T-helper 2 cell treated with Interferon-gamma antibody and Interleukin-4, amounts not matched to agents 5 μg/mL and 100 μg/mL, for 36 hours (primary cell): ENCODE data around the gene EXOC4.

Source experiments
- DNase-seq: peaks from one replicate; pipeline ENCODE4 v3.0.0; 2021; ENCODE audit warnings: low spot score
- H3K27ac Mint-ChIP-seq: one replicate; pipeline ENCODE4 v1.8.0; 2021; ENCODE audit warnings: mild to moderate bottlenecking, mixed read lengths
- H3K27me3 Mint-ChIP-seq: one replicate; pipeline ENCODE4 v1.8.0; 2021; ENCODE audit warnings: low read depth, mixed read lengths
- H3K36me3 Mint-ChIP-seq: one replicate; pipeline ENCODE4 v1.8.0; 2021; ENCODE audit warnings: low read depth, mixed read lengths
- H3K4me1 Mint-ChIP-seq: one replicate; pipeline ENCODE4 v1.8.0; 2021; ENCODE audit warnings: low read depth, mixed read lengths
- H3K4me3 Mint-ChIP-seq: one replicate; pipeline ENCODE4 v1.8.0; 2022; ENCODE audit warnings: mild to moderate bottlenecking, moderate library complexity, mixed read lengths
- H3K9me3 Mint-ChIP-seq: one replicate; pipeline ENCODE4 v1.8.0; 2021; ENCODE audit warnings: mixed read lengths

EXOC4 gene

GRCh38 chr7:133491846-133492652 lies 239.2 kb downstream of the EXOC4 start:
- peak overlapping the region; percentile 83 for H3K27ac Mint-ChIP-seq
- H3K36me3 Mint-ChIP-seq = peaks cover 24% of the 10 kb centered on the region
- peaks cover 30% of the 10 kb centered on the region for H3K9me3 Mint-ChIP-seq
- DNase-seq = no peak
- peaks cover 44% of the 10 kb centered on the region for H3K4me1 Mint-ChIP-seq
- peak overlapping the region; percentile 41 for H3K4me3 Mint-ChIP-seq
- H3K27me3 Mint-ChIP-seq = no peaks in the 10 kb centered on the region

GRCh38 chr7:133497061-133497460 lies 244.2 kb downstream of the EXOC4 start:
- Mint-ChIP-seq H3K9me3 (peaks cover 25% of the 10 kb centered on the region), H3K4me1 (peaks cover 14% of the 10 kb centered on the region), H3K4me3 (no peak overlapping the region), H3K27ac (no peak overlapping the region), H3K36me3 (peaks cover 22% of the 10 kb centered on the region), H3K27me3 (no peaks in the 10 kb centered on the region)
- DNase-seq = no peak

- peaks cover 8% of the 10 kb centered on the region for H3K9me3 Mint-ChIP-seq
- H3K27ac Mint-ChIP-seq = no peak overlapping the region
- no peak for DNase-seq
- H3K36me3 Mint-ChIP-seq = peaks cover 7% of the 10 kb centered on the region
- H3K4me3 Mint-ChIP-seq = no peak overlapping the region
- H3K27me3 Mint-ChIP-seq = no peaks in the 10 kb centered on the region
- H3K4me1 Mint-ChIP-seq = no peaks in the 10 kb centered on the region
Observed at GRCh38 chr7:133501771-133502170, 248.9 kb downstream of the EXOC4 start.

GRCh38 chr7:133502498-133502897 lies 249.6 kb downstream of the EXOC4 start:
- Mint-ChIP-seq H3K27me3 (no peaks in the 10 kb centered on the region), H3K4me1 (no peaks in the 10 kb centered on the region), H3K27ac (no peak overlapping the region), H3K9me3 (peaks cover 8% of the 10 kb centered on the region), H3K4me3 (no peak overlapping the region), H3K36me3 (peaks cover 8% of the 10 kb centered on the region)
- DNase-seq = no peak

DNA sequence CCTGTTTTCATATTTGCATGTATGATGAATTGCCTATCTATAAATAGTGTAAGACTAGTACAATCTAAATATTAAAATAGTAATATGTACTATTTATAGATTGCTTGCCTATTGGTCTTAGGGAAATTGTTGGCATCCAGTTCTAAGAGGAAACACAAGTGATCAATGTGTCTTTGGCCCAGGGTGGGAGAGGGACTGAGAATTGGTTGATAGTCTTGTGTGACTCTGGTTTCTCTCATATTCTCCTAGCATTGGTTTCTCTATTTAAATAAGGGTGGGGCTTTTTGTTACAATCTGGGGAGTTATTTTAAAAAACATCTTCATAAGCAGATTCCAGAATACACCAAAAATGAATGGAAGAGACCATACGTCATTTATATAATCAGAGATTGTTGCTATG lies 250.1 kb downstream of the EXOC4 start:
- H3K4me1 Mint-ChIP-seq = no peaks in the 10 kb centered on the region
- H3K9me3 Mint-ChIP-seq = peaks cover 8% of the 10 kb centered on the region
- peaks cover 8% of the 10 kb centered on the region for H3K36me3 Mint-ChIP-seq
- no peaks in the 10 kb centered on the region for H3K27me3 Mint-ChIP-seq
- no peak overlapping the region for H3K4me3 Mint-ChIP-seq
- H3K27ac Mint-ChIP-seq = no peak overlapping the region
- DNase-seq = no peak

DNA sequence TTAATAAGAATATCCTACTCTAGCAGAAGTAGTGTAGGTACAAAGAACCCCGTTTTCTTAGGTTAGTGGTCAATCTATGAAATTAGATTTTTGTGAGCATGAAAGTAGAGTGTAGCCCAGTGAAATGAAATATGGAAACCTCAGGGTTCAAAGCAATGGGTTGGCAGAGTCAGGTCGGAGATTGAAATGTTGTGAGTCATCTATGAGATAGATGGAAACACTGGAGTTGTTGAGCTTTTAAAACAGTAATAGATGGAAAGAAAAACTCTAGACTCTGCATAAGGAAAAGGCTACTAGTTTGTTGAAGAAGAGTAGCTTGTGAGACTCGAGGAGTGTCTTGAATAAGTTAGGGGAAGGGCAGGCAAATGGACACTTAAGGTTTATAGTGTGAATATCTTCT lies 251.9 kb downstream of the EXOC4 start:
- Mint-ChIP-seq H3K4me1 (no peaks in the 10 kb centered on the region), H3K36me3 (peaks cover 11% of the 10 kb centered on the region), H3K4me3 (no peak overlapping the region), H3K27ac (no peak overlapping the region), H3K27me3 (no peaks in the 10 kb centered on the region), H3K9me3 (peaks cover 5% of the 10 kb centered on the region)
- DNase-seq = no peak

GRCh38 chr7:133509822-133510221 lies 256.9 kb downstream of the EXOC4 start:
- H3K27me3 Mint-ChIP-seq = no peaks in the 10 kb centered on the region
- peaks cover 14% of the 10 kb centered on the region for H3K9me3 Mint-ChIP-seq
- DNase-seq = no peak
- H3K27ac Mint-ChIP-seq = no peak overlapping the region
- no peaks in the 10 kb centered on the region for H3K4me1 Mint-ChIP-seq
- H3K36me3 Mint-ChIP-seq = peaks cover 21% of the 10 kb centered on the region
- H3K4me3 Mint-ChIP-seq = no peak overlapping the region

DNA sequence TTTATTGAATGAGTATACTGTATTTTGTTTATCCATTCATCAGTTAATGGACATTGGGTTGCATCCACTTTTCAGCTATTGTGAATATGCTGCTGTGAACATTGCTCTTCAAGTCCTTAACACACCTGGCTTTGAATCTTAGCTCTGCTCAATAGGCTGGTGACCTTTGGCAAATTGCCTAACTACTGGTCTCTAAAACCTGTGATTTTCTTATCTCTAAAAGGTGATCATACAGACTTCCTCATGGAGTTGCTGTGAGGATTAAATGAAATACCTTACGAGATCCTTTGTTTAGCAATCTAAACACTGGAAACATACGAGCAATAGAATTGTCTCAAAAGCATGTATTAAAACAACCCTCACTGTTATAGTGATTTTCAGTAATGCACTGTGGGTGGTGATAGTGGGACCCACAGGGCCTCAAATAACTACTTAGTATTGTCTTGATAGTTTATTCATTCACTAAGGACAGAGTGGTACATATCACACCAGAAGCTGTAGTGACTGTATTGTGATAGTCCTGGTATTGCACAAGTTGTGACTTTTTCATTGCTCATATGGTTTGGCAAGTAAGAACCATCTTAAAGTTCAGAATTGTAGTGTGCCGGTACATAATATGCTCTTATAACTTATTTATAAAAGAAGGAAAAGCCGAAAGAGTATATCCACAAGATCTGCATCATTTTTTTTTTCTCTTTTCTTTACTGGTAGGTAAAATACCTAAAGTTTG lies 257.6 kb downstream of the EXOC4 start:
- no peaks in the 10 kb centered on the region for H3K27me3 Mint-ChIP-seq
- no peak for DNase-seq
- H3K27ac Mint-ChIP-seq = no peak overlapping the region
- no peak overlapping the region for H3K4me3 Mint-ChIP-seq
- H3K36me3 Mint-ChIP-seq = peaks cover 21% of the 10 kb centered on the region
- H3K4me1 Mint-ChIP-seq = no peaks in the 10 kb centered on the region
- peaks cover 14% of the 10 kb centered on the region for H3K9me3 Mint-ChIP-seq

- Mint-ChIP-seq H3K27ac (no peak overlapping the region), H3K36me3 (peaks cover 21% of the 10 kb centered on the region), H3K27me3 (no peaks in the 10 kb centered on the region), H3K4me1 (no peaks in the 10 kb centered on the region), H3K4me3 (no peak overlapping the region), H3K9me3 (peaks cover 15% of the 10 kb centered on the region)
- no peak for DNase-seq
Observed at GRCh38 chr7:133511252-133511651, 258.4 kb downstream of the EXOC4 start.

DNA sequence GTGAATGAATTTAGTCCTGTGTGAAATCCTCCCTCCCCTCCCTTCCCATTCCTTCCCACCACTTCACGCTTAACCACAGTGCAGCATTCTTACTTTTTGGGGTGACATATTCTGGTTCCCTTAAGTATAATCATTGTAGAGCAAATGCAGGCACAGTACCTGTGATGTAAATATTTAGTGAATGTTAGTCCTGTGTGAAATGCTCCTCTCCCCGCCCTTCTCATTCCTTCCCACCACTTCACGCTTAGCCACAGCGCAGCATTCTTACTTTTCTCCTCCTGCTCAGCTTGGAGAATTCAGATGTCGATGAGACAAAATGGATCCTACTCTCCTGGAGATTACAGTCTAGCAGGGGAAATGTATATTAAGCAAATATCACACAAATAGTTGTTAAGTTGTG lies 258.8 kb downstream of the EXOC4 start:
- H3K9me3 Mint-ChIP-seq = peaks cover 18% of the 10 kb centered on the region
- no peak overlapping the region for H3K4me3 Mint-ChIP-seq
- peaks cover 21% of the 10 kb centered on the region for H3K36me3 Mint-ChIP-seq
- no peak overlapping the region for H3K27ac Mint-ChIP-seq
- no peak for DNase-seq
- H3K27me3 Mint-ChIP-seq = no peaks in the 10 kb centered on the region
- no peaks in the 10 kb centered on the region for H3K4me1 Mint-ChIP-seq

GRCh38 chr7:133512560-133512959 lies 259.7 kb downstream of the EXOC4 start:
- Mint-ChIP-seq H3K4me1 (no peaks in the 10 kb centered on the region), H3K4me3 (no peak overlapping the region), H3K27ac (no peak overlapping the region), H3K36me3 (peaks cover 22% of the 10 kb centered on the region), H3K27me3 (no peaks in the 10 kb centered on the region), H3K9me3 (peaks cover 24% of the 10 kb centered on the region)
- no peak for DNase-seq

DNA sequence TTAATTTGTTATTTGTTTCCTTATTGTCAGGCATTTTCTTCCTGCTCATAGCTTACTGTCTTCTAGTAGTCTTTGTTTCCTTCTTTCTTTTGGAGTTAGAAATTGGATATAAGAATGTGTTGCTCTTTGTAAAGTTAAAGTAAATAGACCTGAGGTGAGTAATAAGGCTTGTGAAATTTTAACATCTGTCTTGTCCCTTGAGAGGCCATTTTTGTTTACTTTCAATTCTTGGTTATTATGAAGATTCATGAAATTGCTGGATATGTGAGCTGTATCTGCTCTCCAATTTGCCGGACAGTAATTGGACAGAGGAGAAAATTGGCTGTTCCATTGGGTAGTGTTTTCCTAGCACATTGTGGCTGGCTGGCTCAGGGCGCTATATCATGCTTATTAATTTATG lies 260.7 kb downstream of the EXOC4 start:
- H3K27me3 Mint-ChIP-seq = no peaks in the 10 kb centered on the region
- H3K36me3 Mint-ChIP-seq = peaks cover 22% of the 10 kb centered on the region
- no peak overlapping the region for H3K27ac Mint-ChIP-seq
- no peak overlapping the region for H3K4me3 Mint-ChIP-seq
- H3K4me1 Mint-ChIP-seq = no peaks in the 10 kb centered on the region
- DNase-seq = no peak
- peaks cover 29% of the 10 kb centered on the region for H3K9me3 Mint-ChIP-seq

- Mint-ChIP-seq H3K9me3 (peaks cover 29% of the 10 kb centered on the region), H3K4me3 (no peak overlapping the region), H3K27ac (no peak overlapping the region), H3K4me1 (no peaks in the 10 kb centered on the region), H3K36me3 (peaks cover 22% of the 10 kb centered on the region), H3K27me3 (no peaks in the 10 kb centered on the region)
- DNase-seq = no peak
Observed at GRCh38 chr7:133514551-133514950, 261.7 kb downstream of the EXOC4 start.

DNA sequence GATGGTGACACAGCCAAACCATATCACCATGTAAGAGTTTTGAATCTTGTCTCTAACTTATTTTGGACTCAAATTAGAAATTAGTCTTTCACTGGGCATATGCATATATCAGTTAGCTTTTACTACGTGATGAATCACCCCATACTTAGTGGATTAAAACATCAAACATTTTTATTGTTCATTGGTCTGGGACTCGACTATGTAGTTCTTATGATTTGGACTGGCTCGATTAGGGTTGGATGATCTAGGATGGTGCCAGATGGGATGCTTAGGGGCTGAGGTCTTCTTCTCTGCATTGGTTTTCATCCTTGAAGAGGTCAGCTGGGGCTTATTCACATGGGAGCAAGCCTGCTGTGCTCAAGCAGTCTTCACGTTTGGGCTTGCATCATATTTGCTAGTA lies 264.9 kb downstream of the EXOC4 start:
- H3K9me3 Mint-ChIP-seq = peaks cover 15% of the 10 kb centered on the region
- no peaks in the 10 kb centered on the region for H3K4me1 Mint-ChIP-seq
- no peak for DNase-seq
- peaks cover 11% of the 10 kb centered on the region for H3K36me3 Mint-ChIP-seq
- H3K27me3 Mint-ChIP-seq = peaks cover 2% of the 10 kb centered on the region
- no peak overlapping the region for H3K4me3 Mint-ChIP-seq
- no peak overlapping the region for H3K27ac Mint-ChIP-seq
